T47D (cell line): ENCODE data around the gene C2CD5.

ENCODE experiments used
- DNase-seq, 2 experiments: peaks; one replicate each; pipeline versions ENCODE4 v3.0.0 to v3.0.0-alpha.2; 2011 to 2012; ENCODE audit warnings: low read depth in 1 of 2, low spot score in 1 of 2
- JUND ChIP-seq: IDR thresholded peaks from 2 replicates; pipeline ENCODE4 v1.6.1; 2012; ENCODE audit warnings: low read depth
- in situ Hi-C: cut with HindIII; loops from 2 replicates; pipeline ENCODE4 v1.10.0; 2016; ENCODE audit warnings: low sequenced_read_pairs, low pct_unique_long_range_greater_than_20kb

The C2CD5 gene

DNA sequence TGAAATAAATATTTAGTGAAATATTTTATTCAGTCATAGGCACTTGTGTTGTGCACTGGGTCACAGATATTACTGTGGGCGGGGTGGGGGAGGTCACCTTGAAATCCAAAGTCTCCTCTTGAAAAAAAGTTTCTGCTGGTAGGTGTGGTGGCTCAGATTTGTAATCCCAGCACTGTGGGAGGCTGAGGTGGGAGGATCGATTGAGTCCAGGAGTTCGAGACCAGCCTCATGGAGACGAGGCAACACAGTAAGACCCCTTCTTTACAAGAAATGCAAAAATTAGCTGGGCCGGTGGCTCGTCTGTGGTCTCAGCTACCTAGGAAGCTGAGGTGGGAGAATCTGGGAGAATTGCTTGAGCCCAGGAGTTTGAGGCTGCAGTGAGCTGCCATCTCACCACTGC, 913 bp upstream of the C2CD5 start:
- in situ Hi-C loops: no loop called here
- no peak for TF ChIP-seq JUND

DNA sequence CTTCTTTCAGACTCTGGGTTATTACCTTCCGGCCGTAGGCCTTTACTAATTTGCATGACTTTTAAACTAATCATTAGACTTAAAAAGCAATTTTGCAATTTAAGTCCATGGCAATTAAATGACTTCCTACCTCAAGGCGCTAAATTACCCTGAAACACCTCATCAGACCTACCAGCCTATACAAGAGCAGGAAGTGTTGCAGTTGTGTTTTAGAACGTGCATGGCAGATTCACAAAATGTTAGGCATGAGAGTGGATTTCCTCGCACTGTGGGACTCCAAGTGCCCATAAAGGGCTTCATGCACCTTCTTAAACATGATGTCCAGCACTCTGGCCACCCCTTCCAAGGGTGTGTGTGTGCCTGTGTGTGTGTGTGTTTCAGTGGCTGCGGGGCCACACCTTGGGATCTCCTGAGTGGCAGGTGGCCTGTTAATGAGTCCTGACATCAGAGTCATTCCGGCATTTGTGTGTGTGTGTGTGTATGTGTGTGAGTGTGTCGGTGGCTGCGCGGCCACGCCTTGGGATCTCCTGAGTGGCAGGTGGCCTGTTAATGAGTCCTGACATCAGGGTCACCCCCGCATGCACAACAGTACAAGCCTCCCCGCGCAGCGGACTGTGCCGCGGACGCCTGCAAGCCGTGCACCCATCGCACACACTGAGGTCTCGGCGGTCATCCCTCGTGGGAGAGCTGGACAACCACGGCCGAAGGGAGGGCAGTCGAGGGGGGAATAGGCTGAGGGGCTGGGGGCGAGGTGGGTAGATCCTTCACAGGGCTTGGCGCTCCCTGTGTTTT, 900 bp downstream of the C2CD5 start:
- peak in 1 of 2 experiments; percentile 68 for DNase-seq
- in situ Hi-C loops: no loop called here
- no peak for TF ChIP-seq JUND

More for the DNA sequence above, 913 bp upstream of the C2CD5 start:
- DNase-seq: no peak

DNA sequence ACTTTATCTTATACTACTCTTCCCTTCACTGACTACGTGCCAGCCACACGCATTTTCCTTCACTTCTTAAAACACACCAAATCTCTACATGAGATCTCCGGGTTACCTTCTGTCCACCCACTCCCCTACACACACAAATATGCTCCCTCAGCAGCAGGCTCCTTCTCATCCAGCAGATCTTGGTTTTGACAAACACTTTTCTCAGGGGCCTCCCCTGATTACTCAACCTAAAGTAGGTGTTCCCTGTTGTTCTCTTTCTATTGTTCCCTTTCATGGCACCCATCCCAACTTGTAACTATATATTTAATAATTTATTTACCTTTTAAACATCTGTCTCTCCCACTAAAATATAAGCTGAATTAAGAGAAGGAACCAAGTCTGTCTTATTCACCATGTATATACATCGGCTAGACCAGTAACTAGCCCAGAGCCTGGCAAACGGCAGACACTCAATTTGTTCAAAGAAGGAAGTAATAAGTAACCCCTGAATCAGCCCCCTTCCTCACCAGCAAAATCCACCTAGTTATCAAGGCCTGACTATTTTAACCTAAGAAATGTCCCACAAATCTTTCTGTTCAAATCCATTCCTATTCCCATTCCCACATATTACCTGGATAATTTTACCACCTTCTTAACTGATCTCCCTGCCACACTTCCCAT, 2.7 kb downstream of the C2CD5 start:
- in situ Hi-C loops: no loop called here
- no peak for DNase-seq
- TF ChIP-seq JUND: no peak

- no peak for DNase-seq
- TF ChIP-seq JUND: no peak
- in situ Hi-C loops: no loop called here
These were observed 5.3 kb downstream of the C2CD5 start for GRCh38 chr12:22539055-22539454.

- no peak for TF ChIP-seq JUND
- in situ Hi-C loops: no loop called here
- DNase-seq: no peak
These were observed 6.0 kb downstream of the C2CD5 start for GRCh38 chr12:22538311-22538710.

GRCh38 chr12:22536971-22537544, 7.3 kb downstream of the C2CD5 start:
- in situ Hi-C loops: no loop called here
- no peak for TF ChIP-seq JUND
- DNase-seq: no peak

- in situ Hi-C loops: no loop called here
- DNase-seq: no peak
- no peak for TF ChIP-seq JUND
These were observed 7.9 kb downstream of the C2CD5 start for GRCh38 chr12:22536346-22536945.

GRCh38 chr12:22535478-22535877, 8.9 kb downstream of the C2CD5 start:
- in situ Hi-C loops: no loop called here
- no peak for DNase-seq
- TF ChIP-seq JUND: no peak

GRCh38 chr12:22535038-22535437, 9.3 kb downstream of the C2CD5 start:
- DNase-seq: no peak
- in situ Hi-C loops: no loop called here
- TF ChIP-seq JUND: no peak

GRCh38 chr12:22533155-22533554, 11.2 kb downstream of the C2CD5 start:
- TF ChIP-seq JUND: no peak
- in situ Hi-C loops: no loop called here
- DNase-seq: no peak

- in situ Hi-C loops: no loop called here
- TF ChIP-seq JUND: no peak
- DNase-seq: no peak
These were observed 12.0 kb downstream of the C2CD5 start for GRCh38 chr12:22532317-22532716.

DNA sequence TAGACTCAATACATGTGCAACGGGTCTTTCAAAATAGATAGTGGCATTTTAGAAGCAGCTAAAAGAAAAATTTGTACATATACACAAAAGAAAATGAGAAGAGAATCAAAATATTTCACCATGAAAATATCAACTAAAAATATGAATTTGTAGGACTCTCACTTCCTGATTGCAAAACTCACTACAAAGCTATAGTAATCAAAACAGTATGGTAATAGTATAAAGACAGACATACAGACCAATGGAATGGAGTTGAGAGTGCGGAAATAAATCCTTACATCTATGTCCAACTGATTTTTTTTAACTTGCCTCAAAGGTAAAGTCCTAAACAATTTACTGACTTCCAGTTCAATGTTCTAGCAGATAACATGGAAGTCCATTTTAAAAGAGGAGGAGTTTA, 13.1 kb downstream of the C2CD5 start:
- DNase-seq: no peak
- no peak for TF ChIP-seq JUND
- in situ Hi-C loops: no loop called here
